Smooth muscle cell (in vitro differentiated cells): ENCODE results near the gene ZNF565. TPM values are rescaled to one million over a fixed set of nuclear protein-coding genes. Genes with fewer than 3 reads are reported as not detected.
"Not testable (repeated sequence)": the region's sequence is repeated elsewhere in the genome, so short reads cannot be mapped to it uniquely, and the experiment has no call there.

ENCODE experiments used
- DNase-seq: peaks from one replicate; lab custom pipeline; 2025; ENCODE audit not compliant: unreplicated experiment; lab: John Stamatoyannopoulos, UW
- H2AFZ ChIP-seq: fragments of 200-600 bp; sonication (generic); 2 replicates; pipeline ENCODE4 v1.6.0; 2016; ENCODE audit warnings: antibody characterized with exemption, low read depth, mild to moderate bottlenecking
- H3F3A ChIP-seq: fragments of 200-600 bp; sonication (generic); 2 replicates; pipeline ENCODE4 v1.6.0; 2017; ENCODE audit warnings: antibody characterized with exemption, low read depth
- H3K27ac ChIP-seq: fragments of 200-600 bp; sonication (generic); 2 replicates; pipeline ENCODE4 v1.5.1; 2016; ENCODE audit warnings: low read depth, mild to moderate bottlenecking
- H3K27me3 ChIP-seq: fragments of 200-600 bp; sonication (generic); 2 replicates; pipeline ENCODE4 v1.6.1; 2016; ENCODE audit warnings: low read depth, mild to moderate bottlenecking
- H3K36me3 ChIP-seq: fragments of 200-600 bp; sonication (generic); 2 replicates; pipeline ENCODE4 v1.5.1; 2016; ENCODE audit warnings: low read depth
- H3K4me1 ChIP-seq: fragments of 200-600 bp; sonication (generic); 2 replicates; pipeline ENCODE4 v1.5.1; 2016; ENCODE audit warnings: low read depth
- H3K4me2 ChIP-seq: fragments of 200-600 bp; sonication (generic); 2 replicates; pipeline ENCODE4 v1.6.0; 2016; ENCODE audit warnings: mild to moderate bottlenecking
- H3K4me3 ChIP-seq: fragments of 200-600 bp; sonication (generic); 2 replicates; pipeline ENCODE4 v1.5.1; 2016; ENCODE audit warnings: mild to moderate bottlenecking
- H3K79me2 ChIP-seq: fragments of 200-600 bp; sonication (generic); 2 replicates; pipeline ENCODE4 v1.6.0; 2016; ENCODE audit warnings: low read depth, mild to moderate bottlenecking
- H3K9ac ChIP-seq: fragments of 200-600 bp; sonication (generic); 2 replicates; pipeline ENCODE4 v1.6.0; 2016; ENCODE audit warnings: low read depth
- H3K9me3 ChIP-seq: fragments of 200-600 bp; sonication (generic); replicated peaks from 2 replicates; pipeline ENCODE4 v1.5.1; 2016; ENCODE audit warnings: low read depth
- H4K20me1 ChIP-seq: fragments of 200-600 bp; sonication (generic); 2 replicates; pipeline ENCODE4 v1.6.0; 2016; ENCODE audit warnings: low read depth
- WGBS: methylation state at CpG from one replicate; pipeline ENCODE4 v1.1.7; 2016; ENCODE audit warnings: low lambda C conversion rate; 5-methylcytosine and 5-hydroxymethylcytosine counted together
- polyA plus RNA-seq: library from polyadenylated mRNA; unstranded; fragments of >200 nt; fragmentation: Nextera tagmentation; extraction: Ambion mirVana; gene quantifications from 2 replicates; pipeline ENCODE4 v1.2.1, GENCODE V29; 2016
- total RNA-seq: library from RNA; depleted of rRNA; stranded (reverse); fragments of >200 nt; gene quantifications from 2 replicates; pipeline ENCODE4 v1.2.3, GENCODE V29; 2014
- TF ChIP-seq, protein P1 (sequence below): fragments of 200-600 bp; sonication (generic); IDR thresholded peaks from 2 replicates; pipeline ENCODE4 v1.5.1; 2017; ENCODE audit warnings: borderline replicate concordance, mild to moderate bottlenecking, antibody characterized with exemption; ENCODE audit not compliant: insufficient read depth, poor library complexity, severe bottlenecking

Gene ZNF565
- total and polyA plus RNA-seq, 2 experiments from 2014 or later: 4.5 to 4.7 TPM

DNA sequence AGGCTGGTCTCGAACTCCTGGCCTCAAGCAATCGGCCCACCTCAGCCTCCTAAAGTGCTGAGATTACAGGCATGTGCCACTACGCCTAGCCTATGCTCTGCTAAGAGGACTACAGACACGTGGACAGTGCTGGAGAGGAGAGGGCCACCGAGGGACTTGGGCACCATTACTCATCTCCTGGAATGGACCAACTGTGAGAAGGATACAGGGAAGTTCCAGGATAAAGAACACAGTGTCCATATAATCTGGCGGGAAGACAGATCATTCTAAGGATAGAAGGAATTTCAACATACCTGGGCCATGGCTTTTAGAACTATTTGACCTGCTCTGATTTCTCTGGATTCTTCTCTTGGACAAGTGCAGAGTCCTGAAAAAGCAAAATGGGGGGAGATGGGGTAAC is 12.8 kb downstream of the ZNF565 start:
- H2AFZ ChIP-seq: no peak overlapping the region
- H3K79me2 ChIP-seq: no peaks in the 10 kb centered on the region
- no peaks in the 10 kb centered on the region for H3F3A ChIP-seq
- no peaks in the 10 kb centered on the region for H3K4me1 ChIP-seq
- no peak overlapping the region for H3K27ac ChIP-seq
- H3K36me3 ChIP-seq: no peaks in the 10 kb centered on the region
- no peaks in the 10 kb centered on the region for H4K20me1 ChIP-seq
- no peak overlapping the region for H3K4me2 ChIP-seq
- H3K4me3 ChIP-seq: no peak overlapping the region
- H3K27me3 ChIP-seq: no peaks in the 10 kb centered on the region
- 95% methylated on average over 6 of the region's 6 CpGs for WGBS
- no peak for DNase-seq
- H3K9ac ChIP-seq: no peak overlapping the region
- H3K9me3 ChIP-seq: no peaks in the 10 kb centered on the region
- TF ChIP-seq, protein P1, sequence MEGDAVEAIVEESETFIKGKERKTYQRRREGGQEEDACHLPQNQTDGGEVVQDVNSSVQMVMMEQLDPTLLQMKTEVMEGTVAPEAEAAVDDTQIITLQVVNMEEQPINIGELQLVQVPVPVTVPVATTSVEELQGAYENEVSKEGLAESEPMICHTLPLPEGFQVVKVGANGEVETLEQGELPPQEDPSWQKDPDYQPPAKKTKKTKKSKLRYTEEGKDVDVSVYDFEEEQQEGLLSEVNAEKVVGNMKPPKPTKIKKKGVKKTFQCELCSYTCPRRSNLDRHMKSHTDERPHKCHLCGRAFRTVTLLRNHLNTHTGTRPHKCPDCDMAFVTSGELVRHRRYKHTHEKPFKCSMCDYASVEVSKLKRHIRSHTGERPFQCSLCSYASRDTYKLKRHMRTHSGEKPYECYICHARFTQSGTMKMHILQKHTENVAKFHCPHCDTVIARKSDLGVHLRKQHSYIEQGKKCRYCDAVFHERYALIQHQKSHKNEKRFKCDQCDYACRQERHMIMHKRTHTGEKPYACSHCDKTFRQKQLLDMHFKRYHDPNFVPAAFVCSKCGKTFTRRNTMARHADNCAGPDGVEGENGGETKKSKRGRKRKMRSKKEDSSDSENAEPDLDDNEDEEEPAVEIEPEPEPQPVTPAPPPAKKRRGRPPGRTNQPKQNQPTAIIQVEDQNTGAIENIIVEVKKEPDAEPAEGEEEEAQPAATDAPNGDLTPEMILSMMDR: no peak

DNA sequence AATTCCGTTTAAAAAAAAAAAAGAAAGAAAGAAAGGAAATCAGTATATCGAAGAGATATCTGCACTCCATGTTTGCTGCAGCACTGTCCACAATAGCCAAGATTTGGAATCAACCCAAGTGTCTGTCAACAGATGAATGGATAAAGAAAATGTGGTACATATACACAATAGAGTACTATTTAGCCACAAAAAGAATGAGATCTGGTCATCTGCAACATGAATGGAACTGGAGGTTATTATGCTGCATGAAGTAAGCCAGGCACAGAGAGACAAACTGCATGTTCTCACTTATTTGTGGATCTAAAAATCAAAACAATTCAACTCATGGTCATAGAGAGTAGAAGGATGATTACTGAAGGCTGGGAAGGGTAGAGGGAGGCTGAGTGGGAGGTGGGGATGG is 16.3 kb downstream of the ZNF565 start:
- H3K9me3 ChIP-seq: no peaks in the 10 kb centered on the region
- 98% methylated on average over 2 of the region's 2 CpGs for WGBS

DNA sequence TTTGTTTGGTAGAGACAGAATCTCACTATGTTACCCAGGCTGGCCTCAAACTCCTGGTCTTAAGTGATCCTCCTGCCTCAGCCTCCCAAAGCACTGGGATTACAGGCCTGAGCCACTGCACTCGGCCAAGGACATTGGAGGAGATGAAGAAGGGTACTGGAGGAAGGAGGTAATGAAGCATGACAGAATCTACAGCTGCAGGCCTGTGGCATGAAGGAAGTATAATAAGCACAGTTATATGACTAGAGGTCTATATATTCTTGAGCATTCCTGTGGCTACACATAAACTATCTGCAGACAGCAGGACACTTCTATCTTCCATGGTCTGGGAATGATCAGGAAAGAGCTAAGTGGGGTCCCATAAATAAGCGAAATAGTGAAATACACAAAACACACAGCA is 18.2 kb downstream of the ZNF565 start:
- H3F3A ChIP-seq: no peaks in the 10 kb centered on the region
- no peaks in the 10 kb centered on the region for H3K9me3 ChIP-seq
- no peak overlapping the region for H3K4me3 ChIP-seq
- H3K27me3 ChIP-seq: no peaks in the 10 kb centered on the region
- H3K36me3 ChIP-seq: no peaks in the 10 kb centered on the region
- no peaks in the 10 kb centered on the region for H3K4me1 ChIP-seq
- no peak overlapping the region for H3K9ac ChIP-seq
- DNase-seq: no peak
- TF ChIP-seq, protein P1: no peak
- no peaks in the 10 kb centered on the region for H4K20me1 ChIP-seq
- H3K27ac ChIP-seq: no peak overlapping the region
- no peaks in the 10 kb centered on the region for H3K79me2 ChIP-seq
- no peak overlapping the region for H3K4me2 ChIP-seq
- no peak overlapping the region for H2AFZ ChIP-seq
- WGBS: 89% methylated on average over 2 of the region's 2 CpGs

More for the DNA sequence above, 16.3 kb downstream of the ZNF565 start:
- Histone ChIP-seq H3K36me3 (no peaks in the 10 kb centered on the region), H2AFZ (no peak overlapping the region), H3K27me3 (no peaks in the 10 kb centered on the region), H3K4me1 (no peaks in the 10 kb centered on the region), H3K4me2 (no peak overlapping the region), H4K20me1 (no peaks in the 10 kb centered on the region), H3K9ac (no peak overlapping the region), H3F3A (no peaks in the 10 kb centered on the region), H3K4me3 (no peak overlapping the region), H3K27ac (no peak overlapping the region), H3K79me2 (no peaks in the 10 kb centered on the region)
- no peak for DNase-seq
- TF ChIP-seq, protein P1: no peak

DNA sequence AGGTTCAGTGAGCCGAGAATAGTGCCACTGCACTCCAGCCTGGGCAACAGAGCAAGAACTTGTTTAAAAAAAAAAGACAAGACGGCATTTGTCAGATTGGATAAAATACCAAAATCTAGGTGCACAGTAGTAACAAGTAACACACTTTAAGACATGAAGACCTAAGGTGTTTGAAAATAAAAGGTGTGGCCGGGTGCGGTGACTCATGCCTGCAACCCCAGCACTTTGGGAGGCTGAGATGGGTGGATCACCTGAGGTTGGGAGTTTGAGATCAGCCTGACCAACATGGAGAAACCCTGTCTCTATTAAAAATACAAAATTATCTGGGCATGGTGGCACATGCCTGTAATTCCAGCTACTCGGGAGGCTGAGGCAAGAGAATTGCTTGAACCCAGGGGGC is 27.7 kb downstream of the ZNF565 start:
- H3K4me2 ChIP-seq, H3K27ac ChIP-seq, H3F3A ChIP-seq, H3K79me2 ChIP-seq, DNase-seq, H2AFZ ChIP-seq, H3K9ac ChIP-seq, H3K36me3 ChIP-seq, H3K4me1 ChIP-seq, H4K20me1 ChIP-seq, H3K27me3 ChIP-seq, H3K9me3 ChIP-seq, H3K4me3 ChIP-seq: not testable (repeated sequence)
- 89% methylated on average over 5 of the region's 5 CpGs for WGBS
